Epithelial cell of prostate (primary cell): ENCODE data around the gene SLC39A3.
"Not testable (repeated sequence)": the region's sequence is repeated elsewhere in the genome, so short reads cannot be mapped to it uniquely, and the experiment has no call there.

Source experiments
- DNase-seq: peaks from one replicate; pipeline ENCODE4 v3.0.0-alpha.2; 2011; ENCODE audit warnings: low read depth, low spot score
- H3K27ac ChIP-seq: fragments of 450-650 bp; 2 replicates; pipeline ENCODE4 v1.5.1; 2017; ENCODE audit warnings: mild to moderate bottlenecking

The SLC39A3 gene

DNA sequence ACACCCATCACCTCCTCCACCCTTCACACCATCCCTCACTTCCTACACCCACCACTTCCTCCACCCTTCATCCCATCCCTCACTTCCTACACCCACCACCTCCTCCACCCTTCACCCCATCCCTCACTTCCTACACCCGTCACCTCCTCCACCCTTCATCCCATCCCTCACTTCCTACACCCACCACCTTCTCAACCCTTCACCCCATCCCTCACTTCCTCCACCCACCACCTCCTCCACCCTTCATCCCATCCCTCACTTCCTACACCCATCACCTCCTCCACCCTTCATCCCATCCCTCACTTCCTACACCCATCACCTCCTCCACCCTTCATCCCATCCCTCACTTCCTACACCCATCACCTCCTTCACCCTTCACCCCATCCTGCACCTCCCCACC lies 25.7 kb downstream of the SLC39A3 start:
- H3K27ac ChIP-seq, DNase-seq: not testable (repeated sequence)

DNA sequence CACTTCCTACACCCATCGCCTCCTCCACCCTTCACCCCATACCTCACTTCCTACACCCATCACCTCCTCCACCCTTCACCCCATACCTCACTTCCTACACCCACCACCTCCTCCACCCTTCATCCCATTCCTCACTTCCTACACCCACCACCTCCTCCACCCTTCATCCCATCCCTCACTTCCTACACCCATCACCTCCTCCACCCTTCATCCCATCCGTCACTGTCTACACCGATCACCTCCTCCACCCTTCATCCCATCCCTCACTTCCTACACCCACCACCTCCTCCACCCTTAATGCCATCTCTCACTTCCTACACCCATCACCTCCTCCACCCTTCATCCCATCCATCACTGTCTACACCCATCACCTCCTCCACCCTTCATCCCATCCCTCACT lies 26.6 kb downstream of the SLC39A3 start:
- DNase-seq, H3K27ac ChIP-seq: not testable (repeated sequence)

DNA sequence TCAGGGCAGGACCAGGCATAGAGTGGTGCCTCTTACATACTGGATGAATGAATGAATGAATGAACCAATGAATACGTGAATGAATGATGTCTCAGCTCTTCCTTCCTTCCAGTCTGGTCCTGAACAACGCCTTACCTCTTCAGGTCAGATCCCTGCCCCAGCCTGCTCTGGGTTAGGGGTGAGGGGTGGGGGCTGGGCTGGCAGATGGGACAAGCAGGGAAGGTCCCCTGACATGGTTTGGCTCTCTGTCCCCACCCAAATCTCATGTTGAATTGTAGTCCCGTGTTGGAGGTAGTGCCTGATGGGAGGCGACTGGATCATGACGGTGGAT lies 28.0 kb downstream of the SLC39A3 start:
- DNase-seq: no peak
- H3K27ac ChIP-seq: no peak overlapping the region

DNA sequence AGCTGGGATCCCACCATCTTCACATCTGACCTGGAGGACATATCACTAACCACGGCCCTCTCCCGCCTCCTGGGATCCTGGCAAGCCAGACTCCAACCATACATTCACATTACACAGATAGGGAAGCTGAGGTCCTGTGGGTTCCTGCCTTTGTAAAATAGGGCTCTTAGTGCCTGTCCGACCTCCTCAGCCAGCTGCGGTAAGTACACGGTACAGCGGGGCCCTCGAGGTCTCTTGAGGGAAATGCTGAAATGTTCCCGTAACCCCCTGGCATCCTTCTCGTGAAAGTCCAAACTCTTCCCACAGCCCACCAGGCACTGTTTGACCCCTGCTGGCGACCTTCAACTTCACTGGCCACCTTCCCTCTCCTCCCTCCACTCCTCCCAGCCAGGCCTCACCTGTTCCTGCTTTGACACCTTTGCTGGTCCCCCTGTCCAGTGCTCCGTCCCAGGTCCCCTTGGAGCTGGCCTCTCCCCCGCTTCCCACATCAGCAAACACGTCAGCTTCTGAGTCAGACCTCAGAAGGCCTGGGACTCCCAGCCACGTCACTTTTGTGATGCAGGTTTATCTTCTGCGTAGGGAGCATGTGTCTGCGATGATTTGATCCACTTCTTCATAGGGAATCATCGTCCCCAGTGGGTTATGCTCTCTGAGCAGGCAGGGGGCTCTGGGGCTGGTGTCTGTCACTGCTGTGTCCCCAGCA lies 28.5 kb downstream of the SLC39A3 start:
- DNase-seq: no peak
- H3K27ac ChIP-seq: no peak overlapping the region

DNA sequence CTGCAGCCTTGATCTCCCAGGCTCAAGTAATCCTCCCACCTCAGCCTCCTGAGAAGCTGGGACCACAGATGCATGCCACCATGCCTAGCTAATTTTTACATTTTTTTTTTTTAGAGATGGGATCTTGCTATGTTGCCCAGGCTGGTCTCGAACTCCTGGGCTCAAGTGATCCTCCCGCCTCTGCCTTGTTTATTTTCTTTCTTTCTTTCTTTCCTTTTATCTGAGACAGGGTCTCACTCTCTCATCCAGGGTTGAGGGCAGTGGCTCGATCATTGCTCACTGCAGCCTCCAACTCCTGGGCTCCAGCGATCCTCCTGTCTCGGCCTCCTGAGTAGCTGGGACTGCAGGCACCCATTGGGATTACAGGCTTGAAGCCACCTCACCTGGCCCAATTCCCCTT lies 33.6 kb downstream of the SLC39A3 start:
- H3K27ac ChIP-seq: no peak overlapping the region
- no peak for DNase-seq

DNA sequence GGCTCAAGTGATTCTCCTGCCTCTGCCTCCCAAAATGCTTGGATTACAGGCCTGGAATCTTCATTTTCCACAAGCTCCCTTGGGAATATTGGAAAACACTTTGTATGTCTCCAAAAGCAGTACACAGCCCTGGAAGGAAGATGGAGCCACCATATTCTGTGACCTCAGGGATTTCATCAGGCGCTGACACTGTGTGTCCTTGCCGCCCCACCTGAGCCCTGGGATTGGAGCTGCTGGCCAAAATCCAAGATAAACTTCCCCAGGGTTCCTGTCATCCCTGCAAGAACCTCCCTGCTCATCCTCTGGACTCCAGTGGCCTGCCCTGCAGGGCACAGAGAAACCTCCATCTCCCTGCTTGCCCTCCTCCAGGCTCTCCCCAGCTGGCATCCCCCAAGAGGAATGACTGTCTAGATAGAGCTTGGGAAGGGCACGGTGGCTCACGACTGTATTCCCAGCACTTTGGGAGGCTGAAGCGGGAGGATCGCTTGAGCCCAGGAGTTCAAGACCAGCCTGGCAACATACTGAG lies 36.1 kb downstream of the SLC39A3 start:
- no peak for DNase-seq
- H3K27ac ChIP-seq: no peak overlapping the region

DNA sequence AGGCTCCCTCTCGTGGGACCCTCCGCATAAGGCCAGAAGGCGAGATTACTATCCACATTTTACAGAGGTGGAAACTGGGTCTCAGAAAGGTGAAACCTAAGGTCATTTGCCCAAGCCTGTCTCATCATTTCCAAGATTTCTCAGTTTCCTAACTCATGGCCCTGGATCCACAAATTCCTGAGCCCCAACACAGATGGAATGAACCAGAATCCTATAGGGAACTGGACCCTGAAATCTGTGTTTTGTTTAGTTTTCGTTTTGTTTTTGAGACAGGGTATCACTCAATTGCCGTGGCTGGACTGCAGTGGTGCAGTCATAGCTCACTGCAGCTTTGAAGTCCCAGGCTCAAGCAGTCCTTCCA lies 36.8 kb downstream of the SLC39A3 start:
- DNase-seq: no peak
- H3K27ac ChIP-seq: no peak overlapping the region

DNA sequence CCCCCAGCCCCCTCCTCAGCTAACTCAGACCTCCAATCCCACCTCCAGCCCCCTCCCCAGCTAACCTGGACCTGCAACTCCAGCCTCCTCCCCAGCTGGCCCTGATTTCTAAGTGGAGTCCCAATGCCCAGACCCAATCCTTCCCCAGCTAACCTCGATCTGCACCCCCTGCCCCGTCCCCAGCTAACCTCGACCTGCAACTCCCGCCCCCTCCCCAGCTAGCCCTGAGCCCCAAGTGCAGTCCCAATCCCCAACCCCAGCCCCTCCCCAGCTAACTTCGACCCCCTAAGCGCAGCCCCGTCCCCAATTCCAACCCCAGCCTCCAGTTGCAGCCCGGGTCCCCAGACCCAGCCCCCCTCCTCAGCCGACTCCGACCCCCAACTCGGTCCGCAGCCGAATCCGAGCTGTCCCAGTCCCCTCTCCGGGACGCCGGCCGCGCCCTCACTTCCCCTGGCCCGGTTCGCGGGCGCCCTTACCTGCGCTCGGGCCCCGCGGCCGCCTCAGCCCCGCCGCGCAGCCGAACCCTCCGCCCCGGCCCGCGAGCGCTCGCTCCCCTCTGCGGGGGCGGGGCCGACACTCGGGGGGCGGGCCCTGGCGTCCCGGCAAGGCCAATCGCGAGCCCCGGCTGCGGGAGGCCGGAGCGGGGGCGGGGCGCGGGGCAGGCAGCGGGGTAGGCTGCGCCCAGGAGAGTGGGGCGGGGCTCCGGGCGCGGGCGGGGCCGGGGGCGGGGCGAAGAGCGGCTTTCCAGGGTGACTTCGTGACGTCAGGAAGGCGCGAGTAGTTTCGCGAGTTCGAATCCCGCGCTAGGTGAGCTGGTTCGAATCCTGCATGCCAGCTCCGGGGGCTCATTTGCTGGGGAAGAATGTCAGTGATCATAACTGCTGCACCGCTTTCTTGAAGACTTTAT lies 37.4 kb downstream of the SLC39A3 start, which contains the start of gene GNG7:
Gene GNG7, minus strand, starts transcription at position 525 of the 907 bp plus-strand sequence. CDS start 182,006 bp downstream, outside the sequence.
- DNase-seq: no peak

DNA sequence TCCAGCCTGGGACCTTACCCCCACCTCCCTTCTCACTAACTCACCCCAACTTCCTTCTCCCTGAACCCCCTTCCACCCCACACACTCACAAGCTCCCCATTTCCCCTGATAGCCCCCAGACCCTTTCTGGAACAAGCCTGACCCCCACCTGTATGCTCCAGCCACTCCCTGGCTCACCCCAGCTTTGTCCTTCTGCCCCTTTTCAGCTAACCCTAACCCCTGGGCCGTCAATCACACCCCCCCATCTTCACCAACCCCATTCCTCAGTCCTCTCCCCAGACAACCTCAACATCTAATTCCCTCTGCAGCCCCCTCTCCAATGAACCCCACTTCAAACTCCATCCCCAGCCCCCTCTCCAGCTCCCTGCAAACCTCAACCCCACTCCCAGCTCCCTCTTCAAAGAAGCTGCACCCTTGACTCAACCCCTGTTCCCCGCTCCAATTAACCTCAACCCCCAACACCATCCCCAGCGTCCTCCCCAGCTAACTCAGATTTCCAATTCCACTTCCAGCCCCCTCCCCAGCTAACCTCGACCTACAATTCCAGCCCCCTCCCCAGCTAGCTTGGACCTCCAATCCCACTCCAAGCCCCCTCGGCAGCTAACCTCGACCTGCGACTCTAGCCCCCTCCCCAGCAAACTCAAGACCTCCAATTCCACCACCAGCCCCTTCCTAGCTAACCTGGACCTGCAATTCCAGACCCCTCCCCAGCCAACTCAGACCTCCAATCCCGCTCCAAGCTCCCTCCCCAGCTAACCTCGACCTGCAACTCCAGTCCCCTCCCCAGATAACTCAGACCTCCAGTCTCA lies 38.3 kb downstream of the SLC39A3 start:
- DNase-seq: no peak

More for the DNA sequence above, 37.4 kb downstream of the SLC39A3 start, which contains the start of gene GNG7:
- no peak within 1 kb of the TSS for H3K27ac ChIP-seq

DNA sequence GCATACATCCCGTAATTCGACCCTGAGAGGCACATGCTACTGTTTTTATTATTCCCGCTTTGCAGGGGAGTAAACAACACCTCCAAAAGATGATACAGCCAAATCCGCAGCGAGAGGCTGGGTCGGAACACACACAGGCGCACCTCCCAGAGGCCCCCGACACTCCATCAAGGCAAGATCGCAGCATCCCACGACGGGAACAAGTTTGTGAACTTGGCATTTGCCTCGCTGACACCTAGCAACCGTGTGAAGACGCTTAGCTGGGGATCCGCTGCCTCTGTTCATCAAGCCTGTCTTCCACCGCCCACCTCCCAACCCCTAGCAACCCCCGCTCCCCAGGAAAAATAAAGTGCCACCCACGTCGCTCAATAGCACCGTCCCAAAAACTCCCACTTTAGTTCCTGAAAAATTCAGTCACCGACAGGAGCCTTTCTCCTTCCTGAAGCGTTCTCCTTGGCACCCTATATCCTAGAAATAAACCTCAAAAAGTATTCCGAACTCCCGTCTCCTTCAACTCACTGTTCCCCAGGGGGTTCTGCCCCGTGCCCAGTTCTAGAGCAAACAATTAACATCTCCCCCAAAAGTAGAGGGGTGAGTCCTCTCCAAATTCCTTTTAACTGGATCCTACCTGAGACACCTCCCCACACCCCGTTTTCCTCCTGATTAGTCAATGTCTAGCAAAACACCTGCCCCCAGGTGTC lies 39.0 kb downstream of the SLC39A3 start:
- no peak overlapping the region for H3K27ac ChIP-seq
- DNase-seq: no peak

More for the DNA sequence above, 38.3 kb downstream of the SLC39A3 start:
- H3K27ac ChIP-seq: no peak overlapping the region

DNA sequence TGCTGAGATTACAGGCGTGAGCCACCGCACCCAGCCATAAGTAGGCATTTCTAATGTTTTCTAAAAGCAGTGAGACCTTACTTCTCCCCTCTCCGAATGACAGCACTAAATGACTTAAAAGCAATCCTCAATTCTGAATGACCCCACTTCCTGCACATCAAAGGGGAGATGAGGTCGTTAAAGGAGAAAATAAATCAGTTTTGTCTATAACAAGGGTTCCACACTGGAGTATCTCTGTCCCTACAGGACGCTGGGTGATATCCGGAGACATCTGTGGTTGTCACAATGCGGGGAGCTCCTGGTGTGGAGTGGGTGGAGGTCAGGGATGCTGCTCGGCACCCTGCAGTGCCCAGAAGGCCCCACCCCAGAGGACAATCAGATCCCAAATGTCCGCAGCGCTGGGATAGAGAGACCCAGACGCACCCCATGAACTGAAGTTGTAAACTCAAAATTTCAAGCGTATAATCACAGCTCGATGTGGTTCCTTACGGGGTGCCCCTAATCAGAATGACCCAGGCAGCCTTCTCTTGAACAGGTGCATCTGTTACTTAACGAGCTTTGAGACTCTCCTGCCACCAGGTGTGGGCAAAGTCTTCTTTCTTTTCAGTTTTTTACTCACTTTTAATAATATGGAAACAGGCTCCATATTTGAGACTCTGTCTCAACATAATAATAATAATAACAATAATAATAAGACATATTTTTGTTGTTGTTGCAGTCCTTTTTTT lies 40.2 kb downstream of the SLC39A3 start:
- no peak for DNase-seq
- no peak overlapping the region for H3K27ac ChIP-seq

DNA sequence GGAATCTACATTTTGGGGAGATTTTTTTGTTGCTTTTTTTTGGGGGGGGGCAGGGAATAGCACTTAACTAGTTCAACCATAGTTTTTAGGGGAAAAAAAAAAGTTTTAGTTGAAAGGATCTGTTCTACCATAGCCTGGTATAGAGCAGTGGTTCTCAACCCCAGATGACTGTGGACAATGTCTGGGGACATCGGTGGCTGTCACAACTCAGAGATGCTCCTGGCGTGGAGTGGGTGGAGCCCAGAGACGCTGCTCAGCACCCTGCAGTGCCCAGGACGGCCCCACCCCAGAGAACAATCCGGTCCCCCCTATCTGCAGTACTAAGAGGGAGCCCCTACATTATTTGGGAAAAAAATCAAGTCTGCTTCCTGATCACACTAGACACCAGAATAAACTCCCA lies 45.6 kb downstream of the SLC39A3 start:
- DNase-seq: no peak
- H3K27ac ChIP-seq: no peak overlapping the region

DNA sequence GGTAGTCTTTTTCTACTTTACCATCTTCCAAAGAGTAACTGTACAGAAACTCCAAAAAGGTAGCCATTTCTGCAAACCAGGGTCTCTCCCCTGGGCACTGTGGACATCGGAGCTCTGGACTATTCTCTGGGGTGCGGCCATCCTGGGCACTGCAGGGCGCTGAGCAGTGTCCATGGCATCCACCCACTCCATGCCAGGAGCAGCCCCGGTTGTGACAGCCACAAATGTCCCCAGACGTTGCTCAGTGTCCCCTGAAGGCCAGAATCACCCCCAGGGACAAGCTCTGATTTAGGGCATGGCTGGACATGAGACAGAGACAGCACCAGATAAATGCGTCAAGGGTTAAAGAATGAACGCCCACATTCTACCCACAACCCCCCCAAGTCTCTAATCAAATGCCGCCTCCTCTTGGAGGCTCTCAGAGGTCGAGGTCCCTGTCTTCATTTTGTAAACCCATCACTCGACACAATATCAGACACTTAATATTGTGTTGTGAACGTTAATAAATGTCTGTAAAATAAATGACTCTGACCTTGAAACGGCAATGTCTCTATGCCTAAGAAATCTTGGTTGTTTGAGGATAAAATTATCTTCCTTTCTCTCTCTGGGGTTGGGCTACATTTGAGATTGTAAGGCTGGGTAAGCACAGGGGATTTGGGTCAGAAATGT lies 46.2 kb downstream of the SLC39A3 start:
- no peak for DNase-seq
- H3K27ac ChIP-seq: no peak overlapping the region

DNA sequence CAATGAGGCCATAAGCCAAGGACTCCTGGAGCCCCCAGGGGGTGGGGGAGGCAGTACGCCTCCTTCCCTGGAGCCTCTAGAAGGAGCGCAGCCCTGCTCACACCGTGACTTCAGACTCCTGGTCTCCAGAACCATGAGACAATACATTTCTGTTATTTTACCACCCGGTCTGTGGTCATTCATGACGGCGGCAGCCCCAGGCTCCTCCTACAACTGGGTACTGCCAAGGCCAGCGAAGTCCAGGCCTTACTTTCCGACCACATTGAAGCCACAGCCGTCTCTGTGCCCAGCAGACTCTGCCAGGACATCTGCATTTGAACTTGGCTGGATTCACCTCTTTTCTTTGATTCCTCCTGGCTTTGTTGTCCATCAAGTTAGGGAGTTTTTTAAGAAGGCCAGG lies 47.9 kb downstream of the SLC39A3 start:
- H3K27ac ChIP-seq: no peak overlapping the region
- no peak for DNase-seq

DNA sequence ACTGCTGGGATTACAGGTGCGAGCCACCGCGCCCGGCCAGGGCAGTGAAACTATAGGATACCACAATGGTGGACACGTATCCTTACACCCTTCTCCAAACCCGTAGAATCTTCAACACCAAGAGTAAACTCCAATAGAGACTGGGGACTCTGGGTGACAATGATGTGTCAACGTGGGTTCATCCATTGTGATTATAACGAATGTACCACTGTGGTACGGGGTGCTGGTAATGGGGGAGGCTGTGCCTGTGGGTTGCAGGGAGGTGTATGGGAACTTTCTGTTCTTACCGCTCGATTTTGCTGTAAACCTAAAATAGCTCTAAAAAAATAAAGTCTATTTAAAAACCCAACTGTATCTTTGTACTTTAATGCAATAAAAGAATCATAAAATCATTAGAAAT lies 49.0 kb downstream of the SLC39A3 start:
- no peak for DNase-seq
- H3K27ac ChIP-seq: no peak overlapping the region

DNA sequence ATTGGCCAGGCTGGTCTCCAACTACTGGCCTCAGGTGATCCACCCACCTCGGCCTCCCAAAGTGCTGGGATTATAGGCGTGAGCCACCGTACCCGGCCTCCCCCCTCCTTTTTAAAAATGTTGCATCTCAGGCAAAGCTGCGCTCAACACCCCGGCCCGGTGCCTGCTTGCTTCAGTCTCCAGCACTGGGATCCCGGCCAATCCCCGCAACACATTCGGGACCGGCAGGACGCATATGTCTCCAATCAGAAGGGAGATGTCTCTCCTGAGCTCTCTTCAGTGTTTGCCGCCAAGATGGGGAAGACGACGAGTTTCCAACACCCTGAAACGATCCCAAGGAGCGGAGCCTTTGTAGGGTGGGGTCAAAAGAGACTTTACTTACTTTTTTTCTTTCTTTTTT lies 53.5 kb downstream of the SLC39A3 start:
- H3K27ac ChIP-seq: no peak overlapping the region
- DNase-seq: no peak

DNA sequence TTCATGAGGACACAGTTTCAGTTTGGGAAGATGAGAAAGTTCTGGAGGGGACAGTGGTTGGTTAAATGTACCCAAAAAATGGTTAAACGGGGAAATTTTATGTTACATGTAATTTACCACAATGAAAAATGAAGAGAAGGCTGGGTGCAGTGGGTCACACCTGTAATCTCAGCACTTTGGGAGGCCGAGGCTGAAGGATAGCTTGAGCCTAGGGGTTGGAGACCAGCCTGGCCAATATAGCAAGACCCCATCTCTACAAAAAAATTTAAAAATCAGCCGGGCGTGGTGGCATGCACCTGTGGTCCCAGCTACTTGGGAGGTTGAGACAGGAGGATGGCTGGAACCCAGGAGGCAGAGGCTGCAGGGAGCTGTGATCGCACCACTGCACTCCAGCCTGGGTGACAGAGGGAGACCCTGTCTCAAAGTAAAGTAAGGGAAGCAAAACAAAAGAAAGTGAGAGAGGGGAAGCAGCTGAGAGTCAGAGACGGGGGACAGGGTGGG lies 54.6 kb downstream of the SLC39A3 start:
- no peak overlapping the region for H3K27ac ChIP-seq
- DNase-seq: no peak

DNA sequence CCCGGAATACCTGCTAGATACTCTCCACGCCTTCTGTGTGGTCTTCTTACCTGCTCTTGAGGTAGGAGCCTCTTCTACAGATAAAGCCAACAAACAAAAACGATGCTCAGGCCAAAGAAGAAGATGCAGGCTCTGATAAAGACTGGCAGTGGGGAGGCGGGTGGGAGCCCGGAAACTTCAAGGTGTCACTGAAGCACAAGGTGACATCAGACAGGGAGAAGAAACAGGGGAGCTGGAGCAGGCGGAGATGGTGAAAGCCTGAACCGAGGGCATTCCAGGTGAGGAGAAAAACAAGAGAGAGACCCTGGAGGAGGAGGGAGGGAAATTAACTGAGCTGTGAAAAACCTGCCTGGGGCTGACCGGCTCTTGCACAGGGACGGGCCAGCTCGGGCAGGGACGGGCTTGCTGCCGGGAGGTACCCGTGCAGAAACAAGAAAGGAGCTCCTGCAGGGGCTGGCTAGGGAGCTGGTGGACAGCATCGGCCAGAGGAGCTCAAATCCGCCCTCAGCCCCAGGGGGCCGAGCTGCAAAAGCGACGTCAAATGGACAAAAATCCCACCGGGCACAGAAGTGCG lies 56.3 kb downstream of the SLC39A3 start:
- H3K27ac ChIP-seq: no peak overlapping the region
- DNase-seq: no peak
